ENCODE results near the gene GRXCR2.
"Not testable (repeated sequence)": the region's sequence is repeated elsewhere in the genome, so short reads cannot be mapped to it uniquely, and the experiment has no call there.

Gene GRXCR2

DNA sequence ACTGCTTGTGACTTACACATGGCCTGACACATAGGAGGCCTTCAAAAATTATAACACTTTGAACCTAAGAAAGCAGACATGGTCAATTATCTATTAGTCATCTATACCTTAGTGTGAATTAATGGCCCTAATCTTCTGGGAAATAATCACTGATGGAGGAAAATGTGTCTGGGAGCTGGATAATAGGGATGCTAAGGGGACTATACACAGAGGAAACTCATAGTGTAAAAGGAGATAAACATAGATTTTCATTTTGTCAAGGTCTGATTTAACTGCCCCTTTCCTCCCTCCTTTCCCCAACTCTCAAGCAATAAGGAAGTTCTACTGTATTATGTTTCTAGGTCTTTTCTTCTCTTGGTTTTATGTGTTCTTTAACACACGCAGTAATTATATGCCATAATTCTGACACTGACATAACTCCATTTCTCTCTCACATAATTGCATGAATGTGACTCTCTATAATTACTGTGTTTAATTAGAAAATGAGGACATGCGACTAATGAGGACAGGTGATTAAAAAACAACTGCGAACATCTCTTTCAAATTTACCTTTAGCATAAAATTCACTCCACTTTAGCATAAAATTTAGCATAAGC is 18.9 kb downstream of the GRXCR2 start:
- Histone ChIP-seq H3K4me3 (ENCODE audit: low read length) (no peak overlapping the region), H3K27me3 (ENCODE audit: control insufficient read depth, insufficient read depth, low read length) (no peaks in the 10 kb centered on the region), H3K9ac (ENCODE audit: low read length) (no peak overlapping the region), H3K36me3 (ENCODE audit: control insufficient read depth, low read depth, low read length) (no peaks in the 10 kb centered on the region), H3K27ac (ENCODE audit: low read length) (no peak overlapping the region), H3K4me1 (ENCODE audit: control insufficient read depth, low read depth, low read length) (peaks cover 12% of the 10 kb centered on the region), H3K9me3 (ENCODE audit: control insufficient read depth, low read depth, low read length) (no peaks in the 10 kb centered on the region)

DNA sequence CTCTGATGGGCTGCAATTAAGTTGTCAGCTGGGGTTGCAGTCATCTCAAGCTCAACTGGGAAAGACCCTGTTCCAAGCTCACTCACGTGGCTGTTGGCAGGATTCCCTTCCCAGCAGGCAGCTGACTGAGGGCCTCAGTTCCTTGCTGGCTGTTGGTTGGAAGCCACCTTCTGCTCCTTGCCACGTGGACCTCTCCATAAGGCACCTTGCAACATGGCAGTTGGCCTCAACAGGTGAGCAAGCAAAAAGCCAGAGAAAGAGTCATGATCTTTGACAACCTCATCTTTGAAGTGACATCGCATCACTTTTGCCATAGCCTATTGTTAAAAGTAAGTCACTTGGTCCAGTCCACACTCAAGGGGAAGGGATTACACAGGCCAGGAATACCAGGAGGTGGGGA is 19.8 kb downstream of the GRXCR2 start:
- Histone ChIP-seq H3K9ac (ENCODE audit: low read length) (no peak overlapping the region), H3K27ac (ENCODE audit: low read length) (no peak overlapping the region), H3K27me3 (ENCODE audit: control insufficient read depth, insufficient read depth, low read length) (no peaks in the 10 kb centered on the region), H3K36me3 (ENCODE audit: control insufficient read depth, low read depth, low read length) (no peaks in the 10 kb centered on the region), H3K4me3 (ENCODE audit: low read length) (no peak overlapping the region), H3K9me3 (ENCODE audit: control insufficient read depth, low read depth, low read length) (no peaks in the 10 kb centered on the region), H3K4me1 (ENCODE audit: control insufficient read depth, low read depth, low read length) (peaks cover 12% of the 10 kb centered on the region)

DNA sequence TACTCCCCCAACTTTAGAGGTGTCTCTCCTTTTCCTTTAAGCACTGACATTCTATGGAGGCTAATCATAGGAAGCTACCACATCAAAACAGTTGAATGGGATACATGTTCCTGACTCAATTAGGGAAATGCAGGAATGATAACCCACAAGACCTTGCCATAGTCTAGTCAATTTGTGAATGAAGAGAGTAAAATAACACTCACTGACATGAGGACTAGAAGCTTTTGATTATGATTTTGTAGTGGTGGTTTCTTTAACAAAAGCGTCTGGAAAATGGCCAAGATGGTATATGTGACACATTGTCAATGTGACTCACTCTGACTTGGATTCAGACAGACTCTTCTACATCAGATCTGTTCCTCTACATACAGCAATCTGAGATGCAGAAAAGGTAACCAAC is 24.0 kb downstream of the GRXCR2 start:
- Histone ChIP-seq H3K9me3 (ENCODE audit: control insufficient read depth, low read depth, low read length) (no peaks in the 10 kb centered on the region), H3K4me1 (ENCODE audit: control insufficient read depth, low read depth, low read length) (no peaks in the 10 kb centered on the region), H3K36me3 (ENCODE audit: control insufficient read depth, low read depth, low read length) (no peaks in the 10 kb centered on the region), H3K4me3 (ENCODE audit: low read length) (no peak overlapping the region), H3K9ac (ENCODE audit: low read length) (no peak overlapping the region), H3K27me3 (ENCODE audit: control insufficient read depth, insufficient read depth, low read length) (no peaks in the 10 kb centered on the region), H3K27ac (ENCODE audit: low read length) (no peak overlapping the region)

DNA sequence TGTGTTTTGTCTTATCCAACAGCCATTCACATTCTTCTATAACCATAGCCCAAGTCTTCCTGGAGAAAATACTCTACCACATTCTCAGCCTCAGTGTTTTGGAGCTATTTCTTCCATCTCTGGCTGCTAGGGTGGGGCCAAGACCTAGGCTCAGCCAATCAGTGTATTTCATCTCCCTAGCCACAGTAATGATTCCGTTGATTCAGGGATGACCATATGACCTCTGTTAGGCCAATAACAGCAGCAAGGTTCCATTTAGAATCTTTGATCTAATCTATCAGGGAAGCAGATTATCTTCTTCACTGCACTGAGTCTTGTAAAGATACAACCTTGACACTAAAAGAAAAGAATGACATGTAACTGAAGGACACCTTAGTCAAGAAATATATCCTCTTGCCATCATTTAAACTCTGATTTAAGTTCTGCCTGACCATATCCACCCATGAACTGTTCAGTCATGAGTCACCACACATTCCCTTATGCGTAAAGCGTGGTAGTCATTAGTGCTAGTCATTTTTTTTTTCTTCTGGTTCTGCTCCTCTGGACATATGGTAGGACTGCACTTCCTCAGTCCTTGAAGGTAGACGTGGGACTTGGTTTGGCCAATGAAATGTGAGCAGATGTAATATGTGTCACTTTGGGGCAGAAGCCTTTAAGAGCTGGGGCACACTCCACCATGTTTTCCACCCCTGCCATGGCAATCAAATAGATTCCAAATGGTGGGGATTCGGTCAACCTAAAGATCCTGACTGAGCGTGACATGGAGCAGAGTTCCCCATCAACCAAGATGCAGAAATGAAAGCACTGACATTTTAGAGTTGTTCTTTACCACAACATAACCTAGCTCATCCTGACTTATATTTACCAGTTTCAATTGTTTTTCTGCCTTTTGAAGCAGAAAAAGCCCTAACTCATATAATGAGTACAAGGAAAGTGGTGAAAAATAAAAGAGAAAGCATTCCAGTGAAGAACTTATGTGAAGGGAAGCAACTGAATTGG is 25.0 kb downstream of the GRXCR2 start:
- Histone ChIP-seq H3K9ac (ENCODE audit: low read length) (no peak overlapping the region), H3K4me1 (ENCODE audit: control insufficient read depth, low read depth, low read length) (no peaks in the 10 kb centered on the region), H3K4me3 (ENCODE audit: low read length) (no peak overlapping the region), H3K36me3 (ENCODE audit: control insufficient read depth, low read depth, low read length) (no peaks in the 10 kb centered on the region), H3K27ac (ENCODE audit: low read length) (no peak overlapping the region), H3K9me3 (ENCODE audit: control insufficient read depth, low read depth, low read length) (no peaks in the 10 kb centered on the region), H3K27me3 (ENCODE audit: control insufficient read depth, insufficient read depth, low read length) (no peaks in the 10 kb centered on the region)

DNA sequence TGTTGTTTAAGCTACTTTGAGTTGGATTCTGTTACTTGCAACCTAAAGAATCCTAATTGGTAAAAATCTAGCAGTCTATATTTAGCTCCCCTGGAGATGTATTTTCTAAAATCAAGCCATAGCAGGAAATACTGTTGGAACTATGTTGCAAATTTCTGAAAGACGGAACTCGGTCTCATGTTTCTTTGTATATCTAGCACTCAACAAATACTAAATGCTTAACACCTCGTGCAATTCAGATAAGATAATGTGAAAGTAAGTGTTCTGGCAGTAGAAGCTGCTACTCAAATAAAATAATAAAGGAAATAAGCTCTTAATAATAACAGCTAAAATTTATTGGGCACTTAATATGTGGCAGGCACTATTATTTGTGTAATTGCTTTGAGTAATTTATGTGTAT is 26.7 kb downstream of the GRXCR2 start:
- no peaks in the 10 kb centered on the region for H3K4me1 ChIP-seq (ENCODE audit: control insufficient read depth, low read depth, low read length)
- no peaks in the 10 kb centered on the region for H3K36me3 ChIP-seq (ENCODE audit: control insufficient read depth, low read depth, low read length)
- H3K9me3 ChIP-seq (ENCODE audit: control insufficient read depth, low read depth, low read length) = no peaks in the 10 kb centered on the region
- no peak overlapping the region for H3K4me3 ChIP-seq (ENCODE audit: low read length)
- H3K27me3 ChIP-seq (ENCODE audit: control insufficient read depth, insufficient read depth, low read length) = no peaks in the 10 kb centered on the region
- no peak overlapping the region for H3K9ac ChIP-seq (ENCODE audit: low read length)
- no peak overlapping the region for H3K27ac ChIP-seq (ENCODE audit: low read length)

DNA sequence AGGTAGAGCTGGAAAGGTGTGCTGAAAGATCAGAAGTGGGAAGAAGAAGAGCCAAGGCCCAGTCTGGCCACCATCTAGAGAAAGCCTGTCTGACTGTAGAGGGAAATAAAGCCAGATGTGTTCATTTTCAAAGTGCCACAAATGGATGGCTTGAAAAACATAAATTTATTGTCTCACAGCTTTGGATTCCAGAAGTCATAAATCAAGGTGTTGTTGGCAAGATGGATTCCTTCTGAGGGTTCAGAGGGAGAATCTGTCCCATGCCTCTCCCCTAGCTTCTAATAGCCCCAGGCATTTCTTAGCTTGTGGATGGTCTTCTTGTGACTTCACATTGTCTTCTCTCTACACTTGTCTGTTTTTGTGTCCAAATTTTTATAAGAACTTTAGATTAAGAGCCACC is 31.5 kb downstream of the GRXCR2 start:
- no peaks in the 10 kb centered on the region for H3K36me3 ChIP-seq (ENCODE audit: control insufficient read depth, low read depth, low read length)

DNA sequence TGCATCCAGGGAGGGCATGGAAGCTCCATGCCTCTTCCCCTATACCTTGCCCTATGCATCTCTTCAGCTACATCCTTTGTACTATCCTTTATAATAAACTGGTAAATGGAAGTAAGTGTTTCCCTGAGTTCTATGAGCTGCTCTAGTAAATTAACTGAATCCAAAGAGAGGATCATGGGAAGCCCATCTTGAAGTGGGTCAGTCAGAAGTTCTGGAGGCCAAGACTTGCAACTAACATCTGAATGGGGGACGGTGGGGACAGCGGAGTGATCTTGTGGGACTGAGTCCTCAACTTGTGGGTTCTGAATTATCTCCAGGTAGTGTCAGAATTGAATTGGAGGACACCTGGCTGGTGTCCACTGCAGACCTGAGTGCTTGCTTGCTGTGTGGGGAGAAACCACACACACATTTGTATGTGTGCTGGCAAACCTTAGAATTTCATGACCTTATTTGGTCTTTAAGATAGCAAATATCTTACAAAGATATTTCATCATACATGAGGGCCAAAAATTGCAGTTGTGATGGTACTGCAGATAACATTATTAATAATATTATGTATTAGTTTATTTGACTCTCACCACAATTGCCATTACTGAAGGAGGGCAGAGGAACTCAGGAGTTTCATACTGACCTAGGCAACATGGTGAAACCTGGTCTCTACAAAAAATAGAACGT is 32.2 kb downstream of the GRXCR2 start:
- H3K9ac ChIP-seq (ENCODE audit: low read length) = no peak overlapping the region
- peaks cover 6% of the 10 kb centered on the region for H3K27me3 ChIP-seq (ENCODE audit: control insufficient read depth, insufficient read depth, low read length)
- H3K9me3 ChIP-seq (ENCODE audit: control insufficient read depth, low read depth, low read length) = no peaks in the 10 kb centered on the region
- H3K36me3 ChIP-seq (ENCODE audit: control insufficient read depth, low read depth, low read length) = no peaks in the 10 kb centered on the region
- H3K27ac ChIP-seq (ENCODE audit: low read length) = no peak overlapping the region
- H3K4me3 ChIP-seq (ENCODE audit: low read length) = no peak overlapping the region
- H3K4me1 ChIP-seq (ENCODE audit: control insufficient read depth, low read depth, low read length) = peaks cover 5% of the 10 kb centered on the region

More for the DNA sequence above, 31.5 kb downstream of the GRXCR2 start:
- Histone ChIP-seq H3K4me3 (ENCODE audit: low read length) (no peak overlapping the region), H3K9me3 (ENCODE audit: control insufficient read depth, low read depth, low read length) (no peaks in the 10 kb centered on the region), H3K27me3 (ENCODE audit: control insufficient read depth, insufficient read depth, low read length) (no peaks in the 10 kb centered on the region), H3K4me1 (ENCODE audit: control insufficient read depth, low read depth, low read length) (no peaks in the 10 kb centered on the region), H3K9ac (ENCODE audit: low read length) (no peak overlapping the region), H3K27ac (ENCODE audit: low read length) (no peak overlapping the region)

DNA sequence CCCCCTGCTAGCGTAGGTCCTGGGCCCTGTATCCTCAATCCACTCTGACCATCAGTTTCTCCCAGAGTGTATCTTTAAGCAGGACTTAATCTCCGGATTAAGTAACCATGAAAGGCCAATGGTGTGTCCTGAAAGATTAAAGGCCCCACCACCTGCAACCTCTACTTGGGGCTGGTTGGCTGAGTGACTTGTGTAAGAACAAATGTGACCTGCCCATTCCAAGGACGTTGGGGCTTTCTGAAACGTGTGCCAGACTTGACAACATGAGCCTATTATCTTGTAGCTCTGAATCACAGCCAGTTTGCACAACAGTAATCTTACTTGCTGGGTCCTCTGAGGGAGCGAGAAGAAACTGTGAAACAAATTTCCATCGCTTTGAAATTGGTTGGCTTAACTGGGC is 34.5 kb downstream of the GRXCR2 start:
- H3K9ac ChIP-seq (ENCODE audit: low read length) = no peak overlapping the region
- no peaks in the 10 kb centered on the region for H3K36me3 ChIP-seq (ENCODE audit: control insufficient read depth, low read depth, low read length)
- no peak overlapping the region for H3K27ac ChIP-seq (ENCODE audit: low read length)
- peaks cover 21% of the 10 kb centered on the region for H3K27me3 ChIP-seq (ENCODE audit: control insufficient read depth, insufficient read depth, low read length)
- no peak overlapping the region for H3K4me3 ChIP-seq (ENCODE audit: low read length)
- peaks cover 8% of the 10 kb centered on the region for H3K4me1 ChIP-seq (ENCODE audit: control insufficient read depth, low read depth, low read length)
- no peaks in the 10 kb centered on the region for H3K9me3 ChIP-seq (ENCODE audit: control insufficient read depth, low read depth, low read length)

DNA sequence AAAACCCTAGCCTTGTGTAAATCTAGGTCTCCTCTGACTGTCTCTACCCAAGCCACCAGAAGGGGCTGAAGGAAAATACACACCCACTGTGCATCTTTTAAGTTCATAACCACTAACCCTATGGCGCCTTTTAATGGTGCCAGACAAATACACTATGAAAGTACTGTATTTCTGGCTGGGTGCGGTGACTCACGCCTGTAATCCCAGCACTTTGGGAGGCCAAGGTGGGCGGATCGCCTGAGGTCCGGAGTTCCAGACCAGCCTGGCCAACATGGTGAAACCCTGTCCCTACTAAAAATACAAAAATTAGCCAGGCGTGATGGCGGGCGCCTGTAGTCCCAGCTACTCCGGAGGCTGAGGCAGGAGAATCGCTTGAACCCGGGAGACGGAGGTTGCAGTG is 36.6 kb downstream of the GRXCR2 start:
- H3K9ac ChIP-seq (ENCODE audit: low read length); H3K9me3 ChIP-seq (ENCODE audit: control insufficient read depth, low read depth, low read length); H3K4me3 ChIP-seq (ENCODE audit: low read length); H3K36me3 ChIP-seq (ENCODE audit: control insufficient read depth, low read depth, low read length); H3K27ac ChIP-seq (ENCODE audit: low read length); H3K4me1 ChIP-seq (ENCODE audit: control insufficient read depth, low read depth, low read length): not testable (repeated sequence)
- H3K27me3 ChIP-seq (ENCODE audit: control insufficient read depth, insufficient read depth, low read length) = peaks cover 21% of the 10 kb centered on the region

DNA sequence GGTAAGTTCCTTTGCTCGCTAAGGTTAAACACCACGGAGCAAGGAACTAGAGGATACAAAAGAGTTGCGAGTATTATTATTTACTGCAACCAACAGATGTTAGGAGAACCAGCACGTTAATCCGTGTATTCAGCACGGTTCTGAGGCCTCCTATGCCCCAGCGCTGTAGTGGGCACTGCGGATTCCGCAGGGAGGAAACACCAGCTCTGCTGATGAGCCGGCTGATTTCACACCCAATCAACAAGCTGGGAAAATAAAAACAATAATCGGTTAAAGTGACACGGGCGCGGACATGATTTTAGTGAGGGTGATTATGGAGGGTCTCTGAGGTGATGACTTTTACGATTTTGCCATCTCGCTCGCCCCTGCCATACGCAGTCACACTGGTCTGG is 37.0 kb downstream of the GRXCR2 start:
- H3K9ac ChIP-seq (ENCODE audit: low read length) = peak overlapping the region; percentile 41
- H3K4me1 ChIP-seq (ENCODE audit: control insufficient read depth, low read depth, low read length) = peaks cover 8% of the 10 kb centered on the region
- no peak overlapping the region for H3K27ac ChIP-seq (ENCODE audit: low read length)
- H3K9me3 ChIP-seq (ENCODE audit: control insufficient read depth, low read depth, low read length) = no peaks in the 10 kb centered on the region
- peak overlapping the region; percentile 77 for H3K4me3 ChIP-seq (ENCODE audit: low read length)
- no peaks in the 10 kb centered on the region for H3K36me3 ChIP-seq (ENCODE audit: control insufficient read depth, low read depth, low read length)
- peaks cover 21% of the 10 kb centered on the region for H3K27me3 ChIP-seq (ENCODE audit: control insufficient read depth, insufficient read depth, low read length)

DNA sequence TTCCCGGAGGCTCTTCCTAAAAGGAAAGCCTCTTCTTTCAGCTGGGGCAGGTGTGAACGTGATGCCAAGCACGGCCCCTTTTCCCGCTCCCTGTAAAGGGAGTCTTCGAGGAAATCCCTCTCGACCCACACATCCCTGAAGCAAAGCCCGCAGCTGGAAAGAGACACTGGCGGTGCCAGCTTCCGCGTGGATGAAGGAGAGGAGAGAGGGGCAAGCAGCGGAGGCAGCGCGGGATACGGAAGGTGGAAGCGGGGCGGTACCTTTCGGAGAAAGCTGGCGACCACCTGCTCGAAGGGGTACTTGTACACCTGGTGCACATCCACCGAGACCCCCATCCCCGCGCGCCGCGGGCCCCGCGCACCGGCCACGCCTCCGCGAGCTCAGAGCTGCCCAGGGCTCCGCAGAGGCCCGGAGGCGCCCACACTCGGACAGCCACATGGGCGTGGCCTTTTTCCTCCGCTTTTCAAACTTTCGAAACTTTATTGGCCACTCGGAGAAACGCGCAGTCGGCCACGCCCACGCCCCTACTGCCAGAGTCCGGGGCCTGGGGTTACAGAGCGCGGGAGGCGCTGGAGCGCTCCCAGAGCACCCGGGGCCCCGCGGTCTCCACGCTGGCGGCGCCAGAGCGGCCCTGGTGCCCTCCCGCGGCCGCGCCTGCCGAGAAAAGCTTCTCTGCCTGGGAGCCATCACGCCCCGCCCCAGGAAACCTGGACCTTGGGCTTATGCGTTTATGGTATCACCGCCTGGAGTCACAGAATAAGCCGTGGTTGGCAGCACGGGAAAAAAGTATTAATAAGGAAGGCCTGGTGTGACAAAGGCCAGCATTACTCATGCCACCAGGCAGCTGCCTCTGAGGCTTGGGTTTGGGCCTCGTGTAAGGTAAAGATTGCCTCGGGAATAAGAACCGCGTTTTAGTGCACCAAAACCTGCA is 37.6 kb downstream of the GRXCR2 start, which contains the start of gene PRELID2:
Gene PRELID2 (minus strand): TSS at position 426 of the 931 bp plus-strand sequence. CDS start 91 bp downstream, at position 335.
- Histone ChIP-seq H3K27ac (ENCODE audit: low read length) (no peak within 1 kb of the TSS), H3K27me3 (ENCODE audit: control insufficient read depth, insufficient read depth, low read length) (peaks cover 21% of the 10 kb centered on the region), H3K4me1 (ENCODE audit: control insufficient read depth, low read depth, low read length) (peaks cover 8% of the 10 kb centered on the region), H3K4me3 (ENCODE audit: low read length) (peak within 1 kb of the TSS; percentile 77), H3K9me3 (ENCODE audit: control insufficient read depth, low read depth, low read length) (no peaks in the 10 kb centered on the region), H3K36me3 (ENCODE audit: control insufficient read depth, low read depth, low read length) (no peaks in the 10 kb centered on the region), H3K9ac (ENCODE audit: low read length) (peak within 1 kb of the TSS; percentile 41)
